Keratinocyte (primary cell): Measurements from ENCODE around the gene ZNF207.

Experiments used
- EZH2 ChIP-seq: IDR thresholded peaks from one replicate; pipeline ENCODE4 v1.6.1; 2012; ENCODE audit warnings: inconsistent platforms, mild to moderate bottlenecking, low read length, moderate library complexity
- TF ChIP-seq, protein P1 (sequence below), 3 experiments: IDR thresholded peaks in 1 of 3; conservative IDR thresholded peaks in 1 of 3; optimal IDR thresholded peaks in 1 of 3; 2 replicates in 2 of 3; 3 replicates in 1 of 3; pipeline versions ENCODE3 to v1.5.1; 2011; ENCODE audit warnings: low read length in 3 of 3, mild to moderate bottlenecking in 3 of 3, moderate library complexity in 2 of 3, control low read depth in 1 of 3, inconsistent platforms in 1 of 3; ENCODE audit not compliant: insufficient read depth in 2 of 3; ENCODE audit errors: extremely low read depth in 1 of 3

DNA sequence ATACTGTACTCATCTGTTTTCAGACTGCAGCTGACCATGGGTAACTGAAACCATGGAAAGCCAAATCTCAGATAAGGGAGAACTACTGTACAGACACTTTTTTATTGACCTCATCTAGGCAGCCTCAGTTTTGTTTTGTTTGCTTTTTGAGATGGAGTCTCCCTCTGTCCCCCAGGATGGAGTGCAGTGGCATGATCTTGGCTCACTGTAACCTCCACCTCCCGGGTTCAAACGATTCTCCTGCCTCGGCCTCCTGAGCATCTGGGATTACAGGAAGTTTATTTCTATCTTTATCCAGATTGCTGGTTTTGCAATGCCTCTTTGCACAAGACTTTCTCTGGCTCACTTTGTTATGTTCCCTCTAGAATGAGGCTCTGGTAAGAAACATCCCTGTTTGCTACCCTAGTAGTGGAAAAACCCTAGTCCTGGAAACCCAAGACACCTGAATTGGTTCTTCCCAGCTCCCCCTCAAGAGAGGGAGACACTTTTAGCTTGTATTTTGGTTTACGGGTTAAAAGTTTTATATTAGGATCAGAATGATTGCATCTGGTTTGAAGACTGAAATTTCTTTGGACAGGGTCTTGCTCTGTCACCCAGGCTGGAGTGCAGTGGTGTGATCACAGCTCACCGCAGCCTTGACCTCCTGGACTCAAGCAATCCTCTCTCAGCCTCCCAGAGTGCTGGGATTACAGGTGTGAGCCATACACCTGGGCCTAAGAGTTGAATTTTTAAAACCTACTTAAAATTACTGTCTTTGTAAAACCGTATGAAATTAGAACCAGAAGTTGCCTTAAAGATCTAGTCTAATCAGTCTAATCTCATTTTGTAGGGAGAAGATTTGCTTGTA, 38.9 kb downstream of the ZNF207 start:
- TF ChIP-seq, protein P1, sequence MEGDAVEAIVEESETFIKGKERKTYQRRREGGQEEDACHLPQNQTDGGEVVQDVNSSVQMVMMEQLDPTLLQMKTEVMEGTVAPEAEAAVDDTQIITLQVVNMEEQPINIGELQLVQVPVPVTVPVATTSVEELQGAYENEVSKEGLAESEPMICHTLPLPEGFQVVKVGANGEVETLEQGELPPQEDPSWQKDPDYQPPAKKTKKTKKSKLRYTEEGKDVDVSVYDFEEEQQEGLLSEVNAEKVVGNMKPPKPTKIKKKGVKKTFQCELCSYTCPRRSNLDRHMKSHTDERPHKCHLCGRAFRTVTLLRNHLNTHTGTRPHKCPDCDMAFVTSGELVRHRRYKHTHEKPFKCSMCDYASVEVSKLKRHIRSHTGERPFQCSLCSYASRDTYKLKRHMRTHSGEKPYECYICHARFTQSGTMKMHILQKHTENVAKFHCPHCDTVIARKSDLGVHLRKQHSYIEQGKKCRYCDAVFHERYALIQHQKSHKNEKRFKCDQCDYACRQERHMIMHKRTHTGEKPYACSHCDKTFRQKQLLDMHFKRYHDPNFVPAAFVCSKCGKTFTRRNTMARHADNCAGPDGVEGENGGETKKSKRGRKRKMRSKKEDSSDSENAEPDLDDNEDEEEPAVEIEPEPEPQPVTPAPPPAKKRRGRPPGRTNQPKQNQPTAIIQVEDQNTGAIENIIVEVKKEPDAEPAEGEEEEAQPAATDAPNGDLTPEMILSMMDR (optimal IDR thresholded peaks at IDR 0.05 in 1 of 3, IDR thresholded peaks at IDR 0.05 in 1 of 3, conservative IDR thresholded peaks at IDR 0.05 in 1 of 3; ENCODE audit: extremely low read depth in 1 of 3, insufficient read depth in 2 of 3, low read length in 3 of 3), result no peak
- TF ChIP-seq EZH2, result no peak
